GM18951 (cell line): ENCODE results near the gene SYCN.

ENCODE experiments used
- POLR2A ChIP-seq: IDR thresholded peaks from 4 replicates; pipeline ENCODE4 v1.6.1; 2011; ENCODE audit warnings: mild to moderate bottlenecking; ENCODE audit not compliant: insufficient read length, insufficient read depth; ENCODE audit errors: extremely low read depth
- in situ Hi-C: fragments of 300-500 bp; cut with MboI; formaldehyde crosslinking; loops from one replicate; pipeline ENCODE4 v1.12.0; 2022; ENCODE audit warnings: low sequenced_read_pairs, mixed read lengths, inconsistent platforms; ENCODE audit not compliant: unreplicated experiment

Gene SYCN

DNA sequence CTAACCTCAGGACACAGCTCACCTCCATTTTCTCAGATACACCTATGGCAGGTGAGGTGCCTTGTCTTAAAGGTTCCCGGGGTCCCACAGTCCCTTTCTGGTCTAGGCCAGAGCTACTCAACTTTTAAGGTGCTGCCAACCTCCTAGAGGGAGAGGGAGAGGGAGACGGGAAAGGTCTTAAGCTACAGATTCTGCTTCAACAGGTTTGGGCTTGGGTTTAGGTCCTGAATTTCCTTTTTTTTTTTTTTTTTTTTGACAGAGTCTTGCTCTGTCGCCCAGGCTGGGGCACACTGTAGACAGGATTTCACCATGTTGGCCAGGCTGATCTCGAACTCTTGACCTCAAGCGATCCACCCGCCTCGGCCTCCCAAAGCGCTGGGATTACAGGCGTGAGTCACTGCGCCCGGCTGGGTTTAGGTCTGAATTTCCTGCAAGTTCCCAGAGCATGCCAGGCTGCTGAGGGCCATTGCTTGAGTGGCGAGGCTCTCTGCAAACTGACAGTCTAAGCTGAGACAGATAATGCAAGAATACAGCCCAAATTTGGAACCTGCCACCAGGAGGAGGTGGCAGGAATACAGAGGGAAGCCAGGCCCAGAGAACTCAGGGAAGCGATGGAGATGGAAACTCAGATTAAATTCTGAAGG lies 7.8 kb upstream of the SYCN start:
- in situ Hi-C loops: no loop called here
- no peak for TF ChIP-seq POLR2A

GRCh38 chr19:39209196-39209595 lies 5.1 kb upstream of the SYCN start:
- in situ Hi-C loops: no loop called here
- TF ChIP-seq POLR2A: no peak

- in situ Hi-C loops: no loop called here
- no peak for TF ChIP-seq POLR2A
These were observed 4.2 kb upstream of the SYCN start for GRCh38 chr19:39208175-39208795.

GRCh38 chr19:39207293-39207836 lies 3.3 kb upstream of the SYCN start:
- no peak for TF ChIP-seq POLR2A
- in situ Hi-C loops: no loop called here

DNA sequence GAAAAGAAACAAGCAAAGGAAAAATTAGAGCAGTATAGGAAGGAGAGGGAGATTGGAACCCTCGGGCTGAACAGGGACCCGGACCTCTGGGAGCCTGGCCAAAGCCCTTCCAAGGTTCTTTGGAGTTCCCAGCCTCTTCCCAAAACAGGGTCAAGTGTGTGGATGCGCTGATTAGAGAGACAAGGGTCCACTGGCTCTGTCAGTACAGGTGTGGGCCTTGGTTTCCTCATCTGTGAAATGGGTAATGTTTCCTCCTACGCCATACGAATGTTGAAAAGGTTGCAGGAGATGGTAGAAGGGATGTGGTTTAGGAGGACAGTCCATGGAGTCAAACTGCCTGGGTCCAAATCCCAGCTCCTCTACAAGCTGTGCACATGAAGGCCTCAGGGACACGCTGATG lies 2.1 kb upstream of the SYCN start:
- in situ Hi-C loops: no loop called here

DNA sequence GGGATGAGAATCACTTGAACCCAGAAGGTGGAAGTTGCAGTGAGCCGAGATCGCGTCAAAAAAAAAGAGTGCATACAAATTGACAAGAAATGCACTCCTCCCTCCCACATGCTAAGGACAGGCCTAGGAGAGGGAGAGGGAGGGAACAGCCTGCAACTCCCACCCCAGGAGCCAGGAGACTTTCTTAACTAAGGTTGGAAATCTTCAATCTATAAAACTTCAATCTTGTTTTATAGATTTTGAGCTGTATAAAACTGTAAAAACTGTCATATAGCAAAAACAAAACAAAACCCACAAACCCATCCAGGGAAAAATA lies 1.3 kb upstream of the SYCN start:
- in situ Hi-C loops: no loop called here
- TF ChIP-seq POLR2A: no peak

More for the DNA sequence above, 2.1 kb upstream of the SYCN start:
- no peak for TF ChIP-seq POLR2A

DNA sequence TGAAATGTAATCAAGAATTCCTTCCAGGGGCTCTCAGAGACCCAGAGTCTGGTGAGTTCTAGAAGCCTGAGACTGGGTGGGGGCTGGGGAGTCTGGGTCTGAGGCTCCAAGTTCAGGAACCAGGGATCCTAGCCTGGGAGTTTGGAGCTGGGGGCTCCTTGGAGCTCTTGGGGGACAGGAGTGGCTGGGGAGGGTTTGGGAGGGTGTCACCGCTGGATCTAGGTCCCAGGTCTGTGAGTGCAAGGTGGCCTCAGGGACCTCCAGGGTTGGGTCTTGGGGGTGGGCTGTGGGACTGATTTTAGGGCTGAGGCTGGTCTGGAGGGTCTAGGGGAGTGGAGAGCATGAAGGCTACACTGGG lies 1.1 kb downstream of the SYCN start:
- in situ Hi-C loops: no loop called here
- TF ChIP-seq POLR2A: no peak

DNA sequence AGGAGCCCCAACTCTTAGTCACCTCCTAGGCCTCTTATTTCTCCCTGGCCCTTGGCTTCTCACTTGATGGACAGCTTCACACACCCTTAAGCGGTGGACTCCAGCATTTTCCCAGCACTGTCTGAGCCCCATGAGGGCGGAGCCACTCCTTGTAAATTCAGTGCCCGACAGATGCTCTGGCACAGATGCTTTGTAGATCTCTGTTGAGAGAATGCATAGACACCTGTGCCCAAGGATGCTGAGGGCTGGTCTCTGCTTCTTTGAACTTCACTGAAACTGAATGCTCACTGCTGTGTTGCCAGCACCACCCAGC lies 3.3 kb downstream of the SYCN start:
- in situ Hi-C loops: no loop called here
- no peak for TF ChIP-seq POLR2A

GRCh38 chr19:39200066-39200802 lies 3.8 kb downstream of the SYCN start:
- in situ Hi-C loops: no loop called here
- TF ChIP-seq POLR2A: no peak

GRCh38 chr19:39199025-39199424 lies 5.0 kb downstream of the SYCN start:
- in situ Hi-C loops: no loop called here
- no peak for TF ChIP-seq POLR2A

GRCh38 chr19:39197808-39198207 lies 6.3 kb downstream of the SYCN start:
- no peak for TF ChIP-seq POLR2A
- in situ Hi-C loops: no loop called here

- in situ Hi-C loops: no loop called here
- no peak for TF ChIP-seq POLR2A
These were observed 7.1 kb downstream of the SYCN start, which contains the start of gene NCCRP1 for GRCh38 chr19:39196860-39197562. NCCRP1 (plus strand) TSS chr19:39196964; CDS start chr19:39196983, 19 bp downstream.

DNA sequence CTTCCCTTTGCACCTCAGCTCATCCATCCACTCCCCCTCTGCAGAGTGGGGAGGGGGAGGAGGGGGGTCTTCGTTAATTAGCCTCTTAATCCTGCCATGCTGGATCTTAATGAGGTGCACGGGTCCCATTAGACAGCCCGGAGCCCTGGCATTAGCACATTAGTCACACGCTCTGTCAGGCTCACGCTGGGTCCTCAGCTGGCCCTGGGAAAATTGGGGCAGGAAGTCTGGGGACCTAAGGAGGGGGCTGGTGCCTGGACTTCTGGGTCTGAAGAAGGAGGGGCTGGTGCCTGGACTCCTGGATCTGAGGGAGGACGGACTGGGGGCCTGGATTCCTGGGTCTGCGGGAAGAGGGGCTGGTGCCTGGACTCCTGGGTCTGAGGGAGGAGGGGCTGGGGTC lies 7.7 kb downstream of the SYCN start:
- in situ Hi-C loops: no loop called here
- TF ChIP-seq POLR2A: no peak
